CD4-positive, alpha-beta T cell treated with Interleukin-2 at 100 ng/mL for 4 hours (primary cell): Measurements from ENCODE around the gene SNAI3.
"Not testable (repeated sequence)": the region's sequence is repeated elsewhere in the genome, so short reads cannot be mapped to it uniquely, and the experiment has no call there.

Experiments
- DNase-seq: peaks from one replicate; pipeline ENCODE4 v3.0.0-alpha.2; 2020; ENCODE audit warnings: low spot score

SNAI3 gene

DNA sequence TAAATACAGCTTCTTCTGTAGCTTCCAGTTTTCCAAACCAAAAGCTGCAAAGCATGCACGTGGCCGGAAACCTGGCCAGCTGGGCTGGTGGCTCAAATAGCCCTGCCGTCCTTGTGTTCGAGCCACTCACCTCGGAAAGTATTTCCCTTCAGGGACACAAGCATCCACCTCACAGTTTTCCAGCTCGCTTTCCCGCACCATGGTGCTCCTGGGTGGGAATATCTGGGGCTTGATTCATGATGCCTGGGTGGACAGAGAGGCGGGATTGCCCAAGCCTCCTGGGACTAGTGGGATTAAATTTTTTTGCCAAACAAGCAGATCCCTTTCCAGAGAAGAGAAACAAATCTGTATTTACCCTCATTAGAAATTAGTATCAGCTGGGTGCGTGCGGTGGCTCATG is 16.3 kb downstream of the SNAI3 start:
- no peak for DNase-seq

DNA sequence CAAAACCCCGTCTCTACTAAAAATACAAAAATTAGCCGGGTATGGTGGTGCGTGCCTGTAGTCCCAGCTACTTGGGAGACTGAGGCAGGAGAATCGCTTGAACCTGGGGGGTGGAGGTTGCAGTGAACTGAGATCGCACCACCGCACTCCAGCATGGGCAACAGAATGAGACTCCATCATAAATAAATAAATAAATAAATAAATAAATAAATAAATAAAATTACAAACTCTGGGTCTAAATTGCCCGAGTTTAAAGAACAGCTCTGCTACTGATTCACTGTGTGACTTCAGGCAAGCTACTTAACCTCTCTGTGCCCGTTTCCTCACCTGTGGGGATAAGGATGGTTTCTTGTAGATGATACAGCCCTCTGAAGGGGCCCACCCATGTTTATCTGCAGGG is 16.8 kb downstream of the SNAI3 start:
- DNase-seq: not testable (repeated sequence)

DNA sequence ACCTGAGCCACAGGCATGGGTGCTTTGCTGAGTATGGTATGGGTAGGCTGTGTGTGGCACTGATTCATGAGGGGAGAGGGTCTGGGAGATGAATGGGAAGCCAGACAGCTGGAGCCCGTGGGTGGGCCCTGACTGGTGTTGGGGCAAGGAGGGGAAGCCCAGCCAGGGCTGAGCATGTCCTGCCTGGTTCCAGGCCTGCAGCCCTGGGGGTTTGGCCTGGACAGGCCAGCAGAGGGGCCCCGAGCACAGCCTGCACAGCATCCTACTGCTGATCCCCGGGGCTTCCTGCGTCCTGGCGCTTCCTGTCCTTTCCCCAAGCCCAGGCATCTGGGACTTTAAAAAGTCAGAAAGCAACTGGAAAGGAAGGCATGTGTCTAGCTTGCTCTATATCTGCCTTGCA is 18.8 kb downstream of the SNAI3 start:
- no peak for DNase-seq

DNA sequence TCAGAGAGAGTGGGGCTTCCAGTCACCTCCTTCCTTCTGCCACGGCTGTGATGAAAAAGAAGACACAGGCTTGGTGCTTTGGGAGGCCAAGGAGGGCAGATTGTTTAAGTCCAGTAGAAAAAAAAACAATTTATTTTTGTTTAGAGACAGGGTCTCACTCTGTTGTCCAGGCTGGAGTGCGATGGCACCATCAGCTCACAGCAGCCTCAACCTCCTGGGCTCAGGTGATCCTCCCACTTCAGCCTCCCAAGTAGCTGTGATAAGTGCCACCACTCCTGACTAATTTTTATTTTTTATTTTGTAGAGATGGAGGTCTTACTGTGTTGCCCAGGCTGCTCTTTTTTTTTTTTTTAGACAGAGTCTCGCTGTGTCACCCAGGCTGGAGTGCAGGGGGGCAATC is 20.7 kb downstream of the SNAI3 start:
- no peak for DNase-seq

DNA sequence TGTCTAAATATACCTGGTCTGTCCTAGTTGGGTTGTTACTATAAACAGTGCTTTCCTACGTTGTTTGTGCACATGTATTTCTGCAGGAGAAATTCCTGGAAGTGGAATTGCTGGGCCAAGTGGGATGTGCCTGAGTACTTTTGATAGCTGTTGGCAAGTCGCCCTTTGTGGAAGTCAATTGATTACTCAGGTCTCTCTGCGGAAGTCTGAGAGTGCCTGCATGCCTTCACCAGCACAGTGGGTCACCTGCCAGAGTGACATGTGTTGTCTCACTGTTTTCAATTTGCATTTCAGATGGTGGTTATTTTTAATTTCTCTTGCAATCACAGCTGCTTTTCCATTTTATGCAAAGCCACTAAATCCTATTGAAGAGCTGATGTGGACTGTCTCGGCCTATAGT is 21.2 kb downstream of the SNAI3 start:
- DNase-seq: no peak

DNA sequence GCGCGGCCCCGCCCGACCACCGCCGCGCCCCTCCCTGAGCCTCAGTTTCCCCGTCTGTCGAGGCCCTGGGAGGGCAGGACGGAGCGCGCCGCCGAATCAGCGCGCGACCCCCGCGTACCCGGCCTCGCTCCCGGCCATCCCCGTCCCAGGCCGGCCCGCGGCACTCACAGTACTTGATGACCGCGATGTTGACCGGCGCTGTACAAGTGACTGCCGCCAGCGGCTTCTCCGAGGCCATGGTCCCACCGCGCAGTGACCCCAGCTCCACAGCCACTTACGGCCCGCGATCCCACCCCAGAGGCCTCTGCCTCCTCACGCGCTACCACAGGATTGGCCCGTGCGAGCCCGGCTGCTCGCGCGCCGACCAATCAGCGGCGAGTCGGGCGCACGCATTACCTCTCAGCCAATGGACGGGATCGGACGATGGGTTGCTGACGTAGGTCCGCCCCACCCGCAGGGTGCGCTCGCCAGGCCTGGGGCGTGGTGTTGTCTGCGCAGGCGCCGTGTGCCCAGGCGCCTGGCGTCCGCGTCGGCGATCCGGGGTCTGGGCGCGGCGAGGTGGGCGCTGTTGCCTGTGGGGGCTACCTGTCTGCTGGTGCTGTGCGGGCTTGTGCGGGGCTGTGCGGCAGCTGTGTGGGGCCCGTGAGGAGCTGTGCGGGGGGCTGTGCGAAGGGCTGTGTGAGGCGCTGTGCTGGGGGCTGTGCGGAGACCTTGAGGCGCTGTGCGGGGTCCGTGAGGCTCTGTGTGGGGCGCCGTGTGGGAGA is 23.3 kb downstream of the SNAI3 start, which contains the start of gene MVD:
TSS of gene MVD (minus strand) at position 249 of the 764 bp plus-strand sequence. CDS start at position 238, 11 bp downstream.
- peak; percentile 96 for DNase-seq

DNA sequence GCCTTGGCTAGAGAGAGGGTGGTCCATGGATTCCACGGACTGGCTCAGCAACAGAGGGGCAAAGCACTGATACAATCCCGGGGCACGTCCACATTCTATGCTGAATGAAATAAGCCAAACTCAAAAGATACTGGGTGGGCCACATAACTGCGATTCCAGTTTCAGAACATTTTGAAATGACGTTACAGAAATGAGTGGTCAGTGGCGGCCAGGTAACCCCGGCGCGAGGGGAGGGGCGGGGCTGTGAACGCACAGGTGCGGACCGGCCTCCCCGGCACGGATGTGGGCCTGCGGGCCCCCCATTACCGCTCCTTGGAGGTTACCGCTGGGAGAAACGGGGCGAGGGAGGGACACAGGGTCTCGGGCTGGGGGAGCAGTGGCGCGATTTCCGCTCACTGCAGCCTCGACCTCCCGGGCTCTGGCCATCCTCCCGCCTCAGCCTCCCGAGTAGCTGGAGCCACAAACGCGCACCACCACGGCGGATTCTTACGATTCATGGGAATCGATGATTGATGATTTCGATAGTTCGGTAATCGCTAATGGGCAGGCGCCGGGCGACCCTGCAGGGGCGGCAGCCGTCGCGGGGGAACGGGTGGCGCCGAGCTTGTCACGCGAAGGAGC is 24.0 kb downstream of the SNAI3 start:
- no peak for DNase-seq

DNA sequence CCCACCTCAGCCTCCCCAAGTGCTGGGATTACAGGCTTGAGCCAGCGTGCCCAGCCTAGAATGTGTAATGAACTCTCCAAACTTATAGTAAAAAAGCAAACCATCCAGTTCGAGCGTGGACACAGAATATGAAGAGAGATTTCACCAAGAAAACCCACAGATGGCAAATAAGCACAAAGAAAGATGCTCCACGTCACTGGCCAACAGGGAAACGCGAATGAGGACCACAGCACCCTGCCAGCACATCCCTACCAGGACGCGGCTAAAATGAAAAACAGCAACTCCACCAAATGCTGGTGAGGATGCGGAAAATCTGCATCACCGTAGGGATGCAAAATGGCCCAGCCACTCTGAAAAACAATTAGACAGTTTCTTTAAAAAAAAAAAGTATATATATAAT is 24.8 kb downstream of the SNAI3 start:
- DNase-seq: no peak

DNA sequence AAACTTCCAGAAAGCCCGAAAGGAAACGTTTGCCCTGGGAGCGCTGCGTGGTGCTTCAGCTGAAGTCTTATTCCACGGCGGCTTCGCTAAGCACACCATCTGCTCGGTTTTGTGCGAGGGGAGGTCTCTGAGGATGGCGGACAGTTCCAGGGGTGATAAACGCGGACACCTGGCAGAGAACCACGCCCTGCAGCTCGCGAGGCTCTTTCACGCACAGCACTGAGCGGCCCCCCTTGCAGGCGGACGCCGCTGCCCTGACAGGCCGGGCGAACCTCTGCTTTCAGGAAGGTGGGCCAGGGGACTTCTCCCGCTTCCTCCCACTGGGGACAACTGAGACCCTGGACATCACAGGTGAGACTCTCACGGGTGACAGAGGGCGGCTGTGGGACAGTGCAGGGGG is 27.1 kb downstream of the SNAI3 start:
- DNase-seq: no peak

DNA sequence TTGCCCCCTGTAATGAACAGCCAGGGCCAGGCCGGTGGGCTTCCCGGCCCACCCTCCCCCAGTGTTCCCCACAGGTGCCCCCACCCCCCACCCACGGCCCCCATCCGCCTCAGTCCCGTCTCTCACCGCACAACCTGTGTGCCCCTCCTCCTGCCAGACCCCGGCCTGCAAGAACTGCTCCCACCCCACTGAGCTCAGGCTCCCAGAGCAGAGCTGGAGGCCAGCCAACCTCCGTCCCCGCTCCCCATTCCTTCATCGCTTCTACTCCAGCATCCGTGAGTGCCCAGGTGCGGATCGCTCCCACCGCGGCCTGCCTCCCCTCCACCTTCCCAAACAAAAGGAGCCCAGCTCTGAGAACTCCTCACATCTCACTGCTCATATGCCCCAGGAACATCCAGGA is 27.6 kb downstream of the SNAI3 start:
- DNase-seq: no peak

DNA sequence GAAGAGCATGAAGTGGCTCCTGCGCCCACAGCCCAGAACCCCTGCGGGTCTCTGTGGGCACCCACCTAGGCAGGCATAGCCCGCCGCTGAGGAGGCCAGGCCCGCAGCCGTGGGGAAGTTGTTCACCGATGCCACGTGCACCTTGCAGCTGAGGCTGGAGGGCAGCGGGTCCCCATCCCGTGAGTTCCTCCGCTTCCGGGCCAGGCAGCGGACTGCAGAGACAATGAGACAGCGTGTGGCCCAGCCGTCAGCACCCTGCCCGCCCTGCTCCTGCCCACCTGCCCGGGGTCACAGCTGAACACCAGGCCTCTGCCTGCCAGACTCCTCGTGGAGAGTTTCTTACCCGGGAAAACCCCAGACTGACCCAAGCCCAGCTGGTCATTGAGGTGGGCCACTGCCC is 28.9 kb downstream of the SNAI3 start:
- no peak for DNase-seq

DNA sequence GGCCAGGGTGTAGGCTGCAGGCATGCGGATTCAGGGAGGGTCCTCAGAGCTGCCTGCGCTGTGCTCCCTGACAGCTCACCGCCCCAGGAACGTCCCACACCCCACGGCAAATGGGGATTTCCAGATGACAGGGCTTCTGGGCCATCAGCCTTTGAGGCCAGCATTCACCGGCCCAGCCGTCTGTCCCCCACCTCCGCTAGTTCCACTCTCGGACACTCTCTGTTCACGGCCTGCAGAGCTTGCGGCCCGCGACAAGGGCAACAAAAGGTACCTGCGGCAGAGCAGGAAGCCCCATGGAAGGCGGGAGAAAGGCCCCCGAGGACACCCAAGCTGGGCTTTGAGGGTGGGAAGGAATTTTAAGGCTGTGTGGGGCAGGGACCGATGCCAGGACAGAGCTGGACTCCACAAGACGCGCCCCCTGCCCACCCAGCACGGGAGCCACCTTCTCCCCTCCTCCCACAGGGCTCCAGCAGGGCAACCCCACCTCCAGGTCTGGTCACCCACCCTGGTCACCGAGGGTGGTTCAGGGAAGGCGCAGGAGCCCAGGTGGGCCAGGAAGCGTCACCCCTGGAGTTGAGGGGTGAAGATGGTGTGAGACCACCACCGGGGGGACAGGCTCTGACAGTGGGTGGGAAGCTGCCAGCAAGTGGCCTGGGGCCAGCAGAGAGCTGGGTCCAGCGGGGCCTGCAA is 29.9 kb downstream of the SNAI3 start:
- DNase-seq: no peak

DNA sequence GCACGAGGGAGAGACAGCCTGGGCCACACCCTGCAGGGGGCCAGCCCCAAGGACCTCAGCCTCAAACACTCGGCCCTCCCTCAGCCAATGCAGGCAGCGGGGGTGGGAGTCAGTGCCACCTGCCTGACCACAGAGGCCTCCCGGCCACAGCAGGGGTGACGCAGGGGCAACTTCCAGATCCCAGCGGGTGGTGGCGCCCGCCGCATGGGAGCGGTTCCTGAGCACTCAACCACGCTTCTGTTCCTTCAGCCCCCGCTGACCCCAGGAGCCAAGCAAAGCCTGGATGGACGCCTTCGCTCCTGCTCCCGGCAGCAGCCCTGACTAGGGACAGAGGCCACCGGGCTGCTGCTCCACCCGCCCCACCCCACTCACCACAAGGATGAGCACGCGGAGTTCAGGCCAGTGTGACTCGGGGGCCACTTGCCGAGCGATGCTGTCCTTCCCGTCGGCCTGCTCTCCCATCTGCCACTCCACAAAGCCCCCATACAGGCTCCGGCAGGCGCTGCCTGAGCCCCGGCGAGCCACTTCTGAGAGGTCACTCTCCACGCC is 30.5 kb downstream of the SNAI3 start:
- DNase-seq: no peak

DNA sequence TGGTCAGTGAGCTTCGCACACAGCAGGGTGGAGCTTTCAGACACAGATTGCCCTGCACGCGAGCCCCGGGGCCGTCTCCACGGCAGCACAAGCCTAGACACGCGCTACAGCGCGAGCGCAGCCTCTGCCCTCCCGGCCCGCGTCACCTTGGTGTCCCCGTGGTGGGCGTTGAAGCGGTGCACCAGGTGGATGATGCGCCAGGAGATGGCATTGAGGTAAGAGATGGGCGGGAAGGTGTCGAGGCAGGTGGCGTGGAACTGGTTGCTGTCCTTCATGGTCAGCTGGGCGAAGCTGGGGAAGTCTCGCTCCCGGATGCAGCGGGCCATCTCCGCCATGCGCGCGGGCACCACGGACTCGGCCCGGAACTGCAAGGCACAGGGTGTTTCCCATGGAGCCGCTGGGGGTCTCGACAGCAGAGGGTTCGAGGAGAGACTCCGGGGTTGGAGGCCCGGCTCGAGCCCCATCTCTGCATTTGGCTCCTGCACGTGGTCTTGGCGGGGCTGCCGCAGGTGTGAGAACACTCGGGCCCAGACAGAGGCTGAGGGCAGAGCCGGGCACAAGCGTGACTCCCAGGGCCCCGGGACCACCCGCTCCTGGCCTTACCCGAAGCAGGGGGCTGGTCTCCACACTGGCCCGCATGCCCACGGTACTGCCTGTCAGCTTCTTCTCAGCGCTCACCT is 31.1 kb downstream of the SNAI3 start:
- DNase-seq: no peak

DNA sequence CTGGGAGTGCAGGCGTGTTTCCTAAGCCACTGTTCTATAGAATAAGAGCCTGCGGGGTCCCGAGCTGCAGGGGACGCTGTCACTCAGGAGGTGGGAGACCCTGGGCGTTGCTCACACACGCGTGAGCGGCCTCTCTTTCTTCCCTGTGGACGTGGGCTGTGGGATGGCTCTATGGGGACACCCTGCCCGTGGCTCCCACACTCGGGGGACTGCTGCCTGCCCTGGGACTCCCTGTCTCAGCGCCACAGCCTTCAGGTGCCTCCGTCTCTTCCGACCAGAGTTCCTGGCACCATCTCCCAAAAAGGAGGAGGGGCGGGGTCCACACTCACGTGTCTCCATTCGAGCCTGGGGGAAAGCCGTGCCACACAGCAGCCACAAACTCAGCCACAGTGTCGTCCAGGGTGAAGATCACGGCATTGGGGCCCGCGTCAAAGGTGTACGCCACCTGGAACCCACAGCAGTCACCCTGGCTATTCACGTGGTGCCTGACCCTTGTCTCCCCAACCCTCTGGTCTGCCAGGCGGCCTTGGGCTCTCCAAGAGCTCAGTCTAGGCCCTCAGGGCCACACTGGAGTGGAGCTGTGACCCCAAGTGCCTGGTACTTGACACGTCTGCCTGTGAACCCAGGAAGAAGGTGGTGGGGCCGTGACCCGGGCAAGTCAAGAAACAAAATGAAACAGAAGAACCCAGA is 31.8 kb downstream of the SNAI3 start:
- DNase-seq: no peak

DNA sequence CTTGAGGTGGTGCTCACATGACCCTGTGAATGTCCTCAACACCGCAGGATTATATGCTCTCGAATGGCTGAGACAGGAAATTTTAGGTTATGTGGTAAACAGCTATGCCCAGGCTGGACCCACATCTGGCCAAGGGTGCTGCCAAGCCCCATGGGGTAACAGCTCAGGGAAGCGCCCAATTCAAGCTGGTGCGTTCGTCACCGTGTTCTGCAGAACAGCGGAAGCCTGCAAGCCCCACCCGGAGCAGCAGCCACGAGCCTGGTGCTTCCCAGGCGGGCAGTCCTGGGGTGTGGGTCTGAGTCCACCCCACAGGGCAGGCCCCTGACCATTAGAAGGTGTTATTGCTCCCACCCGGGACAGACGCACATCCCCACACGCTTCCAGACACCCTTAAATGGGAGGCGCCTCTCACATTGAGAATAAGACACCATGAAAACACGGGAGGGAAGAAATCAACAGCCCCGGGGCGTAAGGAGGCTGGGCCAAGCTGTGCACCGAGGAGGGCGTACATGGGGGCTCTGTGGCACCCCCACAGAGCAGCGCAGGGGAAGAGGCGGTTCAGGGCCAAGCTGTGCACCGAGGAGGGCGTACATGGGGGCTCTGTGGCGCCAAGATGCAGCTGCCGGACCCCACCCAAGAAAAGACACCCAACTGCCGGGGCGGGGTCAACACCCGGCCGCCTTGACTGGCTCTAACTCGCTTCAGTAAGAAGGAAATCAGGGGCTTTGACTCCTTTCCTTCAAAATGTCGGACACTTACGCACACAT is 32.5 kb downstream of the SNAI3 start:
- no peak for DNase-seq

DNA sequence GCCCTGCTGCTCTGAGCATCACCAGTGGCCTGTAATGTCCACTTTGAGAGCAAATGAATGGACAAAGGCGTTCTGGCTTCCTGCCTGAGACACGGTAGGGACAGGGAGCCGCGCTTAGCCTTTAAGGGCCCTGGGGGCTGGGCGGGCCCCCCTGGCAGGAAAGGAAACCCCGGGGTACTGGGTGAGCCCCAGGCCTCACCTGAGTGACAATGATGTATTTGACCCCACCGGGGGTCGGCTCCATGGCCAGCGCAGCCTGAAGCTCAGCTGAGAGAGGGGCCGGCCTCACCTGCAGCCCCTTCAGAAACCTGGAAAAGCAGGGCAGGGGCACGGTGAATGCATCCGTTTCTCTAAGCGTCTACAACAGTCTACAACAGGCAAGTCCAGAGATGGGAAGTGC is 33.2 kb downstream of the SNAI3 start:
- no peak for DNase-seq

DNA sequence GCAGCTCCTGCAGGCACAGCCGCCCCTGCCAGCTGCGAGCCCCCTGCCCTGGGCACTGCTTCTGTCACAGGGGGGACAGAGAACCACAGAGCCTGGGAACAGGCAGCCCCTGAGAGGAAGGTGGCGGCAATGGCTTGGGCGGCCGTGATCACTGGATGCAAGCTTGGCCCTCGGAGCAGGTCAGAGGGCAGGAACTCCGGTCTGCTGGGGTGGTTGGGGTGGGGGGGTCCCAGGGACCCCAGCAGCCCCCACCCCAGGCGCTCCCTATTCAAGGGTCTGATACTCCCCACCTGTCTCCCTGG is 33.6 kb downstream of the SNAI3 start:
- no peak for DNase-seq

DNA sequence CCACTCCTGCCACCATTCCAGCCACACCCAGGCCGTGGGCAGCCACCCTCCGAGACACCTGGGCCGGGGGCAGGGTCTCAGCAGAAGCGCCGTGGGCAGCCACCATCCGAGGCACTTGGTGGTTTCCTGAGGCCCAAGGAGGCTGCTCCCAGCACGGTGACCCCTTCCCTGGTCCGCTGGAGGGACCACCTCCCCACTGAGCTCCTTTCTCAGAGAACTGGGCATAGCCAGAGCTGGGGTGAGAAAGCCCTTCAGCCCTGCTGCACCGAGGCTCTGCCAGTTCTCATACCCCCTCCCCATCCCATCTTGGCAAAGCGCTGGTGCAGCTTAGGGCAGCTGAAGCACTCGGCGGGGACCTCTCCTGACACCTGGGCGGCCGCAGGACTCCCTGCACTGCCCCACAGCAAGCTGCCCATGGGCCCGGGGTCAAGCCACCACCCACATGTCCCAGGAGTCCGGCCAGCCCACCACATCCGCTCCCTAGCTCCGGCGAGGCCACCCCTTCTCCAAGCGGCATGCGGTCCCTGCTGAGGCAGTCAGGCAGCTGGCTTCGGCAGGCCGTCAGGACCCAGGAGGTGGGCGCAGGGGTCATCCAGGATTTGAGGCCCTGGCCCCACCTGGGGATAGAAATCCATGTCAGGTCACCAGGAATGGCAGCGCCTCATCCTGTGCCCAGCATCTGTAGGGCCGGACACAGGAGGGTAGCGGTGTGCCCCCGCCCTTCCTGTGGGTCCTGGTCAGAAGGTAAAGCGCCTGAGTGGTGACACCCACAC is 34.1 kb downstream of the SNAI3 start:
- no peak for DNase-seq

DNA sequence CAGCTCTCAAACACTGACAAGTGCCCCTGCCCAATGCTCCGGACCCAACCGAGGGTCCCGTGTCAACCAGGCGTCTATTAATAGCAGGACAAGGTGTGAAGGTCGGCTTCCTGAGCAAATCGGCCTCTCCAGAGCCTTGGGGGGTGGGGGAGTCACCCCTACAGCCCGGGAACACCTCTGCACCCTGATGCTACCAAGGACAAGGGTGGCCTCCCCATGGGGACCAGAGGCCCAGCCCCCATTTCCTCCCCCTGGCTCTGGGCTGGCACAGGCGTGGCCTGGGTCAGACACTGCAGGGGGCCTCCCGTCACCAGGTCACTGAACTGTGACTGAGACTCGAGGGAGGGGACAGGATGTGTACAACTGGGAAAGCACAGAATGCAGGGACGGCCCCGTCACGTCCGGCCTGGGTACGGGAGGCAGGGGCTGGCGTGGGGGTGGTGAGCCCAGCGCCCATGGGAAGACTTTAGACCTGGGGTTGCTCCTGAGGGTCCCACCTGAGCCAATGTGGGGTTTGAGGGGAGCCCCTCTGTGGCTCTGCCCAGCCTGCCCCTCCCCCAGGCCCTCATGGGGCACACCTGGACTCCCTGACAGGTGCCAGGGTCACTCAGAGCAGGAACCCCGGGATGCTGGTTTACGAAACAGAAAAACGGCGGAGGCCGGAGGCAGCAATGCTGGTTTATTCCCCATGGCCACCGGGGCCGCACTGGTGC is 34.9 kb downstream of the SNAI3 start:
- peak; percentile 69 for DNase-seq
